Right atrium auricular region (tissue), 2 donors: Measurements from ENCODE around the gene CHAT. TPM values are rescaled to one million over a fixed set of nuclear protein-coding genes. Genes with fewer than 3 reads are reported as not detected.

Experiments used
- DNase-seq: peaks from one replicate; pipeline ENCODE4 v3.0.0-alpha.2; 2019; ENCODE audit warnings: low spot score
- H3K27ac ChIP-seq, 2 donors: fragments of 200-600 bp; sonication (generic); 1 replicate in 1 of 2; 2 replicates in 1 of 2; pipeline ENCODE4 v1.5.1; 2016 to 2019
- H3K27me3 ChIP-seq, 2 donors: fragments of 200-600 bp; sonication (generic); one replicate each; pipeline versions ENCODE4 v1.5.1 to v1.6.0; 2017 to 2019
- H3K36me3 ChIP-seq: fragments of 200-600 bp; sonication (generic); one replicate; pipeline ENCODE4 v1.5.1; 2016
- H3K4me1 ChIP-seq, 2 donors: fragments of 200-600 bp; sonication (generic); one replicate each; pipeline versions ENCODE4 v1.5.1 to v1.6.0; 2017 to 2019
- H3K4me3 ChIP-seq, 2 donors: fragments of 200-600 bp; sonication (generic); 1 replicate in 1 of 2; 2 replicates in 1 of 2; pipeline ENCODE4 v1.5.1; 2017 to 2019; ENCODE audit warnings: mild to moderate bottlenecking in 1 of 2, moderate library complexity in 1 of 2
- H3K9me3 ChIP-seq, 2 donors: fragments of 200-600 bp; sonication (generic); one replicate each; pipeline ENCODE4 v1.5.1; 2019
- total RNA-seq, 2 donors: library from RNA; depleted of rRNA; stranded (reverse); fragments of >200 nt; gene quantifications; one replicate each; pipeline ENCODE4 v1.1.0, GENCODE V29; 2016
- TF ChIP-seq, protein P1 (sequence below), 2 donors: fragments of 200-600 bp; sonication (generic); IDR thresholded peaks; one replicate each; pipeline ENCODE4 v1.5.1; 2019; ENCODE audit warnings: antibody characterized with exemption in 2 of 2

Gene CHAT
- total RNA-seq, 2 donors from 2014 or later = not detected

DNA sequence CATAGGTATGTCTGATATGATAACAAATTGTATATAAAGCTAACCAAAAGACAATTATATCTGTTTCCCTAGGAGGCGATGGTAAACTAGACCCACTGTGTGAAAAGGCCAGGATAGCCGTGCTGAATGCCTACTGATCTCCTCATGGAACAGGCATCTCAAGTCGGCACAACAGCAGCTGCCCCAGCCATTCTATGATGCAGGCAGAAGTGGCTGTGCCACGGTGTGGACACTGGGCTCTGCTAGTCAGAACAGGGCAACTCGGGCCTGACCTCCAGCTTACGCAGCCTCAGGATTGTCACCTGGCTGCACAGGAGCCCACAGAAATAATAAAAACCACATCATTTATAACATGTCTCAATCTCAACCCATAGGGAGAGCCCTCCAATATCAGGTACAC lies 80.6 kb downstream of the CHAT start:
- no peaks in the 10 kb centered on the region for H3K27me3 ChIP-seq

DNA sequence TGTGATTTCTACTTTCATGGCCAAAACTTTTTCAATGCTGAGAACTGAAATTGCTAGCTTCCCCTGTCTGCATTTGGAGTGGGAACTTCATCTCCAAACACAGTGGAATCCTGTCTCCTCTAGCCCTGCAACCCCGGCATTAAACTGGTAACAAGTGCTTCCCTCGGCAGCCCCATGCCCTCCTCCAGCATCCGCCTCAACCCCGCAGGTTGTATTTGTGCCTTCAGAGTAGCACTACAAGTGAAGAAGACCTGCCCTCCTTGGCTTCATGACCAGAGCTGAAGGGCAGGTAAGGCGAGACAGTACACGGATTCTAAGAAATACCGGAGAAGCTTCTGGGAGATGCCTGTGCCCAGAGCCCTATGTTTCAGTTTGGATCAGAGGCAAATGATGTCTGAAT lies 82.5 kb downstream of the CHAT start:
- H3K4me3 ChIP-seq = no peak overlapping the region
- H3K4me1 ChIP-seq = no peaks in the 10 kb centered on the region
- DNase-seq = no peak
- H3K9me3 ChIP-seq = no peaks in the 10 kb centered on the region
- no peaks in the 10 kb centered on the region for H3K36me3 ChIP-seq
- TF ChIP-seq, protein P1, sequence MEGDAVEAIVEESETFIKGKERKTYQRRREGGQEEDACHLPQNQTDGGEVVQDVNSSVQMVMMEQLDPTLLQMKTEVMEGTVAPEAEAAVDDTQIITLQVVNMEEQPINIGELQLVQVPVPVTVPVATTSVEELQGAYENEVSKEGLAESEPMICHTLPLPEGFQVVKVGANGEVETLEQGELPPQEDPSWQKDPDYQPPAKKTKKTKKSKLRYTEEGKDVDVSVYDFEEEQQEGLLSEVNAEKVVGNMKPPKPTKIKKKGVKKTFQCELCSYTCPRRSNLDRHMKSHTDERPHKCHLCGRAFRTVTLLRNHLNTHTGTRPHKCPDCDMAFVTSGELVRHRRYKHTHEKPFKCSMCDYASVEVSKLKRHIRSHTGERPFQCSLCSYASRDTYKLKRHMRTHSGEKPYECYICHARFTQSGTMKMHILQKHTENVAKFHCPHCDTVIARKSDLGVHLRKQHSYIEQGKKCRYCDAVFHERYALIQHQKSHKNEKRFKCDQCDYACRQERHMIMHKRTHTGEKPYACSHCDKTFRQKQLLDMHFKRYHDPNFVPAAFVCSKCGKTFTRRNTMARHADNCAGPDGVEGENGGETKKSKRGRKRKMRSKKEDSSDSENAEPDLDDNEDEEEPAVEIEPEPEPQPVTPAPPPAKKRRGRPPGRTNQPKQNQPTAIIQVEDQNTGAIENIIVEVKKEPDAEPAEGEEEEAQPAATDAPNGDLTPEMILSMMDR (IDR thresholded peaks at IDR 0.05) = no peak
- H3K27me3 ChIP-seq = no peaks in the 10 kb centered on the region
- no peak overlapping the region for H3K27ac ChIP-seq

More for the DNA sequence above, 80.6 kb downstream of the CHAT start:
- Histone ChIP-seq H3K36me3 (no peaks in the 10 kb centered on the region), H3K9me3 (no peaks in the 10 kb centered on the region), H3K27ac (no peak overlapping the region), H3K4me1 (no peaks in the 10 kb centered on the region), H3K4me3 (no peak overlapping the region)
- TF ChIP-seq, protein P1 (IDR thresholded peaks at IDR 0.05) = no peak
- no peak for DNase-seq

- H3K9me3 ChIP-seq = no peaks in the 10 kb centered on the region
- no peaks in the 10 kb centered on the region for H3K36me3 ChIP-seq
- no peaks in the 10 kb centered on the region for H3K4me1 ChIP-seq
- H3K4me3 ChIP-seq = no peak overlapping the region
- no peak for DNase-seq
- H3K27ac ChIP-seq = no peak overlapping the region
- H3K27me3 ChIP-seq = no peaks in the 10 kb centered on the region
- TF ChIP-seq, protein P1 (IDR thresholded peaks at IDR 0.05) = no peak
These were observed 84.8 kb downstream of the CHAT start for GRCh38 chr10:49698679-49699078.

- Histone ChIP-seq H3K4me3 (no peak overlapping the region), H3K9me3 (peaks cover 0 to 3% of the 10 kb centered on the region in 2 donors), H3K27ac (no peak overlapping the region), H3K36me3 (no peaks in the 10 kb centered on the region), H3K27me3 (no peaks in the 10 kb centered on the region), H3K4me1 (no peaks in the 10 kb centered on the region)
- no peak for DNase-seq
- TF ChIP-seq, protein P1 (IDR thresholded peaks at IDR 0.05) = no peak
These were observed 86.4 kb downstream of the CHAT start for GRCh38 chr10:49700211-49700610.

- H3K27me3 ChIP-seq = no peaks in the 10 kb centered on the region
- TF ChIP-seq, protein P1 (IDR thresholded peaks at IDR 0.05) = no peak
- peaks cover 0 to 5% of the 10 kb centered on the region in 2 donors for H3K9me3 ChIP-seq
These were observed 87.2 kb downstream of the CHAT start for GRCh38 chr10:49700997-49701396.

GRCh38 chr10:49707585-49707984 lies 93.7 kb downstream of the CHAT start:
- no peaks in the 10 kb centered on the region for H3K27me3 ChIP-seq
- no peak for DNase-seq
- no peaks in the 10 kb centered on the region for H3K36me3 ChIP-seq
- no peaks in the 10 kb centered on the region for H3K4me1 ChIP-seq
- peaks cover 0 to 5% of the 10 kb centered on the region in 2 donors for H3K9me3 ChIP-seq
- TF ChIP-seq, protein P1 (IDR thresholded peaks at IDR 0.05) = no peak
- no peak overlapping the region for H3K27ac ChIP-seq
- H3K4me3 ChIP-seq = no peak overlapping the region

More at GRCh38 chr10:49700997-49701396, 87.2 kb downstream of the CHAT start:
- H3K27ac ChIP-seq = no peak overlapping the region
- no peak overlapping the region for H3K4me3 ChIP-seq
- no peak for DNase-seq
- no peaks in the 10 kb centered on the region for H3K36me3 ChIP-seq
- H3K4me1 ChIP-seq = no peaks in the 10 kb centered on the region
